Suprapubic skin (tissue), 4 donors: ENCODE measurements around the gene NFU1. TPM values are rescaled to one million over a fixed set of nuclear protein-coding genes. Genes with fewer than 3 reads are reported as not detected.

ENCODE experiments used
- DNase-seq, 2 donors: peaks; one replicate each; pipeline ENCODE4 v3.0.0-alpha.2; 2019; ENCODE audit warnings: low spot score in 2 of 2
- H3K27ac ChIP-seq: fragments of 200-600 bp; sonication (generic); one replicate; pipeline ENCODE4 v1.5.1; 2019
- H3K27me3 ChIP-seq: fragments of 200-600 bp; sonication (generic); one replicate; pipeline ENCODE4 v1.5.1; 2019
- H3K36me3 ChIP-seq: fragments of 200-600 bp; sonication (generic); one replicate; pipeline ENCODE4 v1.5.1; 2019
- H3K4me1 ChIP-seq: fragments of 200-600 bp; sonication (generic); one replicate; pipeline ENCODE4 v1.5.1; 2019
- H3K4me3 ChIP-seq: fragments of 200-600 bp; sonication (generic); one replicate; pipeline ENCODE4 v1.5.1; 2019; ENCODE audit warnings: mild to moderate bottlenecking
- H3K9me3 ChIP-seq: fragments of 200-600 bp; sonication (generic); one replicate; pipeline ENCODE4 v1.5.1; 2019
- EP300 ChIP-seq: sonication (generic); formaldehyde crosslinking; IDR thresholded peaks from one replicate; pipeline ENCODE4 v1.6.1; 2017; ENCODE audit warnings: antibody characterized with exemption
- POLR2A ChIP-seq, 2 donors: fragments of 450-650 bp; IDR thresholded peaks; one replicate each; pipeline ENCODE4 v1.6.1; 2017; ENCODE audit warnings: antibody characterized with exemption in 2 of 2, mild to moderate bottlenecking in 2 of 2, moderate library complexity in 2 of 2
- POLR2AphosphoS5 ChIP-seq, 3 donors: sonication (generic); formaldehyde crosslinking; IDR thresholded peaks; one replicate each; pipeline ENCODE4 v1.6.1; 2017; ENCODE audit warnings: antibody characterized with exemption in 3 of 3
- WGBS: methylation state at CpG from one replicate; pipeline ENCODE4 v1.1.5; 2018; 5-methylcytosine and 5-hydroxymethylcytosine counted together
- total RNA-seq, 4 donors: library from RNA; depleted of rRNA; stranded (reverse); fragments of >200 nt; gene quantifications; one replicate each; pipeline ENCODE4 v1.1.0, GENCODE V29; 2016
- TF ChIP-seq, protein P1 (sequence below), 2 donors: fragments of 200-600 bp in 1 of 2; fragments of 450-650 bp in 1 of 2; sonication (generic) in 1 of 2; IDR thresholded peaks; one replicate each; pipeline ENCODE4 v1.5.1; 2016 to 2019; ENCODE audit warnings: antibody characterized with exemption in 2 of 2, mild to moderate bottlenecking in 1 of 2, moderate library complexity in 1 of 2

NFU1 gene
- total RNA-seq, 4 donors from 2014 or later, result 18.0 to 27.8 (median 22.8) TPM

- Histone ChIP-seq H3K4me1 (no peaks in the 10 kb centered on the region), H3K27ac (no peak overlapping the region), H3K36me3 (peaks cover 8% of the 10 kb centered on the region), H3K9me3 (no peaks in the 10 kb centered on the region), H3K27me3 (no peaks in the 10 kb centered on the region), H3K4me3 (no peak overlapping the region)
- TF ChIP-seq, protein P1, sequence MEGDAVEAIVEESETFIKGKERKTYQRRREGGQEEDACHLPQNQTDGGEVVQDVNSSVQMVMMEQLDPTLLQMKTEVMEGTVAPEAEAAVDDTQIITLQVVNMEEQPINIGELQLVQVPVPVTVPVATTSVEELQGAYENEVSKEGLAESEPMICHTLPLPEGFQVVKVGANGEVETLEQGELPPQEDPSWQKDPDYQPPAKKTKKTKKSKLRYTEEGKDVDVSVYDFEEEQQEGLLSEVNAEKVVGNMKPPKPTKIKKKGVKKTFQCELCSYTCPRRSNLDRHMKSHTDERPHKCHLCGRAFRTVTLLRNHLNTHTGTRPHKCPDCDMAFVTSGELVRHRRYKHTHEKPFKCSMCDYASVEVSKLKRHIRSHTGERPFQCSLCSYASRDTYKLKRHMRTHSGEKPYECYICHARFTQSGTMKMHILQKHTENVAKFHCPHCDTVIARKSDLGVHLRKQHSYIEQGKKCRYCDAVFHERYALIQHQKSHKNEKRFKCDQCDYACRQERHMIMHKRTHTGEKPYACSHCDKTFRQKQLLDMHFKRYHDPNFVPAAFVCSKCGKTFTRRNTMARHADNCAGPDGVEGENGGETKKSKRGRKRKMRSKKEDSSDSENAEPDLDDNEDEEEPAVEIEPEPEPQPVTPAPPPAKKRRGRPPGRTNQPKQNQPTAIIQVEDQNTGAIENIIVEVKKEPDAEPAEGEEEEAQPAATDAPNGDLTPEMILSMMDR (IDR thresholded peaks at IDR 0.05), result no peak
- TF ChIP-seq EP300 (no peak), POLR2A (IDR thresholded peaks at IDR 0.05) (no peak), POLR2AphosphoS5 (IDR thresholded peaks at IDR 0.05) (no peak)
- DNase-seq, result no peak
- WGBS, result 98% methylated on average over 3 of the region's 3 CpGs
These were observed 25.5 kb upstream of the NFU1 start for GRCh38 chr2:69462780-69463179.

- WGBS, result 95% methylated on average over 6 of the region's 6 CpGs
- Histone ChIP-seq H3K4me3 (no peak overlapping the region), H3K9me3 (no peaks in the 10 kb centered on the region), H3K4me1 (no peaks in the 10 kb centered on the region), H3K27ac (no peak overlapping the region), H3K36me3 (peaks cover 8% of the 10 kb centered on the region), H3K27me3 (no peaks in the 10 kb centered on the region)
- DNase-seq, result no peak
- TF ChIP-seq, protein P1 (IDR thresholded peaks at IDR 0.05), result no peak
- TF ChIP-seq EP300 (no peak), POLR2AphosphoS5 (IDR thresholded peaks at IDR 0.05) (no peak), POLR2A (IDR thresholded peaks at IDR 0.05) (no peak)
These were observed 24.2 kb upstream of the NFU1 start for GRCh38 chr2:69461404-69461803.

GRCh38 chr2:69459936-69460335 is 22.7 kb upstream of the NFU1 start:
- 55% methylated on average over 4 of the region's 4 CpGs for WGBS
- H3K27ac ChIP-seq, result no peak overlapping the region
- no peak for DNase-seq
- no peaks in the 10 kb centered on the region for H3K9me3 ChIP-seq
- no peak overlapping the region for H3K4me3 ChIP-seq
- no peak for TF ChIP-seq POLR2A (IDR thresholded peaks at IDR 0.05)
- no peak for TF ChIP-seq EP300
- no peak for TF ChIP-seq POLR2AphosphoS5 (IDR thresholded peaks at IDR 0.05)
- TF ChIP-seq, protein P1 (IDR thresholded peaks at IDR 0.05), result no peak
- no peaks in the 10 kb centered on the region for H3K27me3 ChIP-seq
- H3K36me3 ChIP-seq, result no peaks in the 10 kb centered on the region
- peaks cover 2% of the 10 kb centered on the region for H3K4me1 ChIP-seq

DNA sequence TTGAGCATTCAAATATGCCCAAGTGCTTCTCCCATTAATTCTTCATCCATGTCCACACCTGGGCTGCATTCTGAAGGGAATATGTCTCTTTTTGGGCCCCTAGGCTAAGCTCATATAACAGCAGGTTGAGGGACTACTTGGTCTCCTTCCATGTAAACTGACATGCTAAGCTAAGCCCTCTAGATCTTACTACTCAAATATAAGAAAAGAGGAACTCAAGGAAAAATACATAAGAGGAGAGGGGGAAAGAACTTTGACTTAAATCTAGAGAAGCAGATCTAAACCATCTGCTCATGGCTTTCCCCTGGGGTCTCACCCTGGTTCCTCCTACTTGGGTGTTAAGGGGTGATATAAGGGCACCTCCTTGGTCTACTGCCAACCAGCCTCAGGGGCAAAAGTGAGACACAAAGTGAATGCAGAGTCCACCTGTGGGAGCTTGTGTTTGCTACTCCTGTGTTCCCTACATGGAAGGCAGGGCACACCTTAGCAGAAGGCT is 19.8 kb upstream of the NFU1 start:
- Histone ChIP-seq H3K4me3 (no peak overlapping the region), H3K27me3 (no peaks in the 10 kb centered on the region), H3K4me1 (peaks cover 2% of the 10 kb centered on the region), H3K27ac (no peak overlapping the region), H3K36me3 (no peaks in the 10 kb centered on the region), H3K9me3 (no peaks in the 10 kb centered on the region)
- no peak for DNase-seq
- no peak for TF ChIP-seq POLR2A (IDR thresholded peaks at IDR 0.05)
- TF ChIP-seq, protein P1 (IDR thresholded peaks at IDR 0.05), result no peak
- no peak for TF ChIP-seq POLR2AphosphoS5 (IDR thresholded peaks at IDR 0.05)
- no peak for TF ChIP-seq EP300

DNA sequence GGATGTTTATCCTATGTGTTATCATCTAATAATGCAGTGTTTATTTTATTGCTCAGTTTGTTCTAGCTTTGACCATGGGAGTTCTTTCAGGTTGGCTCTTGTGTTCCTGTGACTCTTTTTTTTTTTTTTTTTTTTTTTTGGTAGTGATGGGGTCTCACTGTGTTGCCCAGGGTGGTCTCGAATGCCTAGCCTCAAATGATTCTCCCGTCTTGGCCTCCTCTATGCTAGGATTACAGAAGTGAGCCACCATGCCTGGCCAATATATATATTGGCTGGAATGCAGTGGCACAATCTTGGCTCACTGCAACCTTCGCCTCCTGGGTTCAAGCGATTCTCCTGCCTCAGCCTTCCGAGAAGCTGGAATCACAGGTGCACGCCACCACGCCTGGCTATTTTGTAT is 18.9 kb upstream of the NFU1 start:
- Histone ChIP-seq H3K27me3 (no peaks in the 10 kb centered on the region), H3K9me3 (no peaks in the 10 kb centered on the region), H3K27ac (no peak overlapping the region), H3K4me1 (peaks cover 2% of the 10 kb centered on the region), H3K36me3 (no peaks in the 10 kb centered on the region), H3K4me3 (no peak overlapping the region)
- no peak for DNase-seq
- WGBS, result 95% methylated on average over 7 of the region's 7 CpGs
- no peak for TF ChIP-seq POLR2AphosphoS5 (IDR thresholded peaks at IDR 0.05)
- TF ChIP-seq POLR2A (IDR thresholded peaks at IDR 0.05), result no peak
- TF ChIP-seq, protein P1 (IDR thresholded peaks at IDR 0.05), result no peak
- TF ChIP-seq EP300, result no peak
